HG03439 (cell line): ENCODE data around the gene RNF213.
"Not testable (repeated sequence)": the region's sequence is repeated elsewhere in the genome, so short reads cannot be mapped to it uniquely, and the experiment has no call there.

Source experiments
- ATAC-seq: cut with Tn5 transposase; IDR thresholded peaks from one replicate; pipeline ENCODE4 v1.9.1; 2021; ENCODE audit warnings: mild to moderate bottlenecking, moderate library complexity; ENCODE audit not compliant: unreplicated experiment

RNF213 gene

GRCh38 chr17:80248894-80249710 is 11.6 kb upstream of the RNF213 start:
- no peak for ATAC-seq

GRCh38 chr17:80251966-80252365 is 8.7 kb upstream of the RNF213 start:
- no peak for ATAC-seq

GRCh38 chr17:80252871-80253270 is 7.8 kb upstream of the RNF213 start:
- no peak for ATAC-seq

GRCh38 chr17:80253631-80254395 is 6.8 kb upstream of the RNF213 start:
- ATAC-seq = no peak

GRCh38 chr17:80254396-80255251 is 6.0 kb upstream of the RNF213 start:
- peak; percentile 68 for ATAC-seq

- no peak for ATAC-seq
Measured at GRCh38 chr17:80256034-80256350, 4.7 kb upstream of the RNF213 start.

GRCh38 chr17:80257716-80258213 is 2.9 kb upstream of the RNF213 start:
- ATAC-seq = no peak

GRCh38 chr17:80258296-80258695 is 2.4 kb upstream of the RNF213 start:
- not testable (repeated sequence) for ATAC-seq

GRCh38 chr17:80259457-80260068 is 1.1 kb upstream of the RNF213 start:
- no peak for ATAC-seq

- peak; percentile 32 for ATAC-seq
Measured at GRCh38 chr17:80260069-80260535, 550 bp upstream of the RNF213 start.

- ATAC-seq = no peak
Measured at GRCh38 chr17:80261159-80261894, 675 bp downstream of the RNF213 start.

- no peak for ATAC-seq
Measured at GRCh38 chr17:80261895-80262279, 1.2 kb downstream of the RNF213 start.

GRCh38 chr17:80262291-80262690 is 1.6 kb downstream of the RNF213 start:
- ATAC-seq = no peak

GRCh38 chr17:80262775-80263244 is 2.2 kb downstream of the RNF213 start:
- ATAC-seq = no peak

- peak; percentile 46 for ATAC-seq
Measured at GRCh38 chr17:80263253-80264204, 2.9 kb downstream of the RNF213 start.

- ATAC-seq = no peak
Measured at GRCh38 chr17:80264205-80265075, 3.8 kb downstream of the RNF213 start.

- no peak for ATAC-seq
Measured at GRCh38 chr17:80265205-80266068, 4.8 kb downstream of the RNF213 start.
